ENCODE data around the gene ONECUT3. TPM values are rescaled to one million over a fixed set of nuclear protein-coding genes. Genes with fewer than 3 reads are reported as not detected.

Gene ONECUT3
- total and polyA plus RNA-seq, 2 of the 4 experiments (the other 2 are of a cell fraction): not detected

DNA sequence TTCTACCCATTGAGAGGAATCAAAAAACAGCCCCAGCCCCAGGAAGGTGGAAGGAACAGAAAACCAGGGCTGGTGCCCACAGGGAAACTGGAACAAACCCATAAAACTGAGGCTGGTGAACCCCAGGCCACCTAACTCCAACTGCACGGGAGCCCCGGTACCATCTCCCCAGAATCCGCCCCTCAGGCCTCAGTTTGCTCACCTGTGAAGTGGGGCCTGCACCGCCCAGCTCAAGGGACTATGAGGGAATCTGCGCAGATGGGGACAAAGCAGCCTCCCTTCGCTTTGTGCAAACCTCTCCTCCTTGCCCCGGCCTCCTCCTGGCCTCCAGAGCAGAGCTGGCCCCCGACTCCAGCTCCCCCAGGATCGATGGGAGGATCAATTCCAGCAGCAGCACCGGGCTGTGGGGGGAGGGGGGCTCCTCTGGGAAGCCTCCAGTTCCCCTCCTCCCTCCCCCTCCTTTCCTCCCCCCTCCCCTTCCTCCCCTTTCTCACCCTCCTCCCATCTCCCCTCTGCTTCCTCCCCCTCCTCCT lies 9.1 kb upstream of the ONECUT3 start:
- Histone ChIP-seq H3K14ac (replicated peaks; ENCODE audit: low read depth, low read length) (no peak overlapping the region), H2AFZ (replicated peaks; ENCODE audit: low read length, poor library complexity) (no peak overlapping the region), H4K5ac (ENCODE audit: low read depth, low read length) (no peak overlapping the region), H3K4me1 (ENCODE audit: control insufficient read depth, insufficient read depth, low read length) (peaks cover 12% of the 10 kb centered on the region), H3K4ac (ENCODE audit: low read depth, low read length) (no peak overlapping the region), H2AK9ac (replicated peaks; ENCODE audit: low read depth, low read length, poor library complexity) (no peak overlapping the region), H3K56ac (ENCODE audit: extremely low read depth, insufficient read depth, low read length) (no peak overlapping the region), H4K8ac (ENCODE audit: low read depth in 2 of 2, low read length in 2 of 2) (no peak overlapping the region), H2BK15ac (ENCODE audit: low read depth, low read length) (no peak overlapping the region), H4K91ac (ENCODE audit: insufficient read depth, low read depth, low read length) (no peak overlapping the region), H4K20me1 (ENCODE audit: insufficient read depth, low read length) (peaks cover 6% of the 10 kb centered on the region), H3K18ac (ENCODE audit: low read depth, low read length) (no peak overlapping the region), H3K9me1 (ENCODE audit: insufficient read depth, low read length) (peaks cover 6% of the 10 kb centered on the region), H2BK120ac (ENCODE audit: low read depth, low read length) (no peak overlapping the region), H3K9ac (ENCODE audit: low read depth, low read length) (no peak overlapping the region), H3K4me3 (ENCODE audit: insufficient read depth, low read depth, low read length) (no peak overlapping the region), H3K36me3 (ENCODE audit: control insufficient read depth, insufficient read depth, low read length) (no peaks in the 10 kb centered on the region), H2AK5ac (ENCODE audit: low read depth, low read length) (no peak overlapping the region), H2BK20ac (ENCODE audit: low read depth, low read length) (no peak overlapping the region), H3K79me1 (ENCODE audit: low read depth in 1 of 2, low read length in 2 of 2) (no peaks in the 10 kb centered on the region), H3K4me2 (ENCODE audit: low read depth, low read length) (no peak overlapping the region), H3K27ac (ENCODE audit: insufficient read depth, low read length) (no peak overlapping the region), H3K23ac (ENCODE audit: low read depth, low read length) (no peak overlapping the region), H3K9me3 (ENCODE audit: control insufficient read depth, insufficient read depth, low read length) (peaks cover 9% of the 10 kb centered on the region), H3K27me3 (ENCODE audit: control insufficient read depth, insufficient read depth, low read length) (peaks cover 37% of the 10 kb centered on the region), H2BK5ac (ENCODE audit: low read depth, low read length, poor library complexity, severe bottlenecking) (no peak overlapping the region)
- no CpG with 5 or more reads among the region's 10 CpGs for WGBS, 2 experiments (ENCODE audit: extremely low coverage in 2 of 2, insufficient read length in 1 of 2)
- no TSS peak for BruUV-seq (replicated peaks)
- dilution Hi-C loops (cut with HindIII; ENCODE audit: low sequenced_read_pairs, unreplicated experiment) (no loop called here), in situ Hi-C loops (cut with MboI; ENCODE audit: low sequenced_read_pairs) (no loop called here), intact Hi-C loops (cut with micrococcal nuclease) (no loop called here)
- no peak for DNase-seq
- ATAC-seq (ENCODE audit: low read depth): no peak
- ChIA-PET CTCF (no interaction called here), POLR2A (ENCODE audit: unreplicated experiment) (no interaction called here)
- TF ChIP-seq MAFK (IDR thresholded peaks at IDR 0.05; ENCODE audit: low read depth, low read length) (no peak), FOS (IDR thresholded peaks at IDR 0.05; ENCODE audit: low read depth, low read length) (no peak), RCOR1 (IDR thresholded peaks at IDR 0.05; ENCODE audit: insufficient replicate concordance, low read length) (no peak), MAZ (IDR thresholded peaks at IDR 0.05; ENCODE audit: borderline replicate concordance, low read depth, low read length) (no peak), CHD1 (IDR thresholded peaks at IDR 0.05; ENCODE audit: low read depth, low read length) (no peak)
- TF ChIP-seq, protein P1, sequence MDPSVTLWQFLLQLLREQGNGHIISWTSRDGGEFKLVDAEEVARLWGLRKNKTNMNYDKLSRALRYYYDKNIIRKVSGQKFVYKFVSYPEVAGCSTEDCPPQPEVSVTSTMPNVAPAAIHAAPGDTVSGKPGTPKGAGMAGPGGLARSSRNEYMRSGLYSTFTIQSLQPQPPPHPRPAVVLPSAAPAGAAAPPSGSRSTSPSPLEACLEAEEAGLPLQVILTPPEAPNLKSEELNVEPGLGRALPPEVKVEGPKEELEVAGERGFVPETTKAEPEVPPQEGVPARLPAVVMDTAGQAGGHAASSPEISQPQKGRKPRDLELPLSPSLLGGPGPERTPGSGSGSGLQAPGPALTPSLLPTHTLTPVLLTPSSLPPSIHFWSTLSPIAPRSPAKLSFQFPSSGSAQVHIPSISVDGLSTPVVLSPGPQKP (IDR thresholded peaks at IDR 0.05; ENCODE audit: borderline replicate concordance, low read depth, low read length): no peak
- TF ChIP-seq, protein P2, sequence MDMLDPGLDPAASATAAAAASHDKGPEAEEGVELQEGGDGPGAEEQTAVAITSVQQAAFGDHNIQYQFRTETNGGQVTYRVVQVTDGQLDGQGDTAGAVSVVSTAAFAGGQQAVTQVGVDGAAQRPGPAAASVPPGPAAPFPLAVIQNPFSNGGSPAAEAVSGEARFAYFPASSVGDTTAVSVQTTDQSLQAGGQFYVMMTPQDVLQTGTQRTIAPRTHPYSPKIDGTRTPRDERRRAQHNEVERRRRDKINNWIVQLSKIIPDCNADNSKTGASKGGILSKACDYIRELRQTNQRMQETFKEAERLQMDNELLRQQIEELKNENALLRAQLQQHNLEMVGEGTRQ (IDR thresholded peaks at IDR 0.05; ENCODE audit: low read depth, low read length): no peak
